PC-3 (cell line): ENCODE results near the gene LIME1. TPM values are rescaled to one million over a fixed set of nuclear protein-coding genes. Genes with fewer than 3 reads are reported as not detected.
"Not testable (repeated sequence)": the region's sequence is repeated elsewhere in the genome, so short reads cannot be mapped to it uniquely, and the experiment has no call there.

Experiments used
- ATAC-seq: fragments of 200-7000 bp; cut with Tn5 transposase; 2 replicates; pipeline ENCODE4 v1.9.1; 2020; ENCODE audit warnings: mild to moderate bottlenecking, moderate library complexity
- BruUV-seq: library from RNA; stranded (reverse); fragments of 400-500 nt; replicated peaks from 2 replicates; lab custom pipeline; 2021; lab: Mats Ljungman, UMichigan
- CTCF ChIA-PET: fragments of 300-600 bp; sonication (Branson Sonifier 250); formaldehyde crosslinking; loops from one replicate; lab custom pipeline; 2022; ENCODE audit warnings: antibody characterized with exemption; lab: Charles Lee
- POLR2A ChIA-PET: fragments of 300-600 bp; sonication (Branson Sonifier 250); formaldehyde crosslinking; loops from one replicate; lab custom pipeline; 2022; ENCODE audit warnings: antibody characterized with exemption; ENCODE audit not compliant: unreplicated experiment; lab: Charles Lee
- DNase-seq: peaks from one replicate; pipeline ENCODE4 v3.0.0-alpha.2; 2015
- H2AFZ ChIP-seq: fragments of 300-600 bp; sonication (generic); 2 replicates; pipeline ENCODE4 v1.6.0; 2016; ENCODE audit warnings: antibody characterized with exemption, low read length
- H3F3A ChIP-seq: fragments of 300-600 bp; sonication (generic); one replicate; pipeline ENCODE4 v1.6.0; 2017; ENCODE audit warnings: antibody characterized with exemption, low read length, control low read depth, mild to moderate bottlenecking; ENCODE audit not compliant: unreplicated experiment
- H3K27ac ChIP-seq: fragments of 300-600 bp; sonication (generic); 2 replicates; pipeline ENCODE4 v1.5.1; 2016; ENCODE audit warnings: mild to moderate bottlenecking, low read length
- H3K27me3 ChIP-seq: fragments of 300-600 bp; sonication (generic); 2 replicates; pipeline ENCODE4 v1.6.1; 2016; ENCODE audit warnings: low read length, mixed read lengths
- H3K36me3 ChIP-seq: fragments of 300-600 bp; sonication (generic); 2 replicates; pipeline ENCODE4 v1.6.1; 2016; ENCODE audit warnings: low read depth, mixed run types, low read length, mixed read lengths
- H3K4me1 ChIP-seq: fragments of 300-600 bp; sonication (generic); 2 replicates; pipeline ENCODE4 v1.5.1; 2016; ENCODE audit warnings: low read length; ENCODE audit not compliant: insufficient read depth
- H3K4me2 ChIP-seq: fragments of 300-600 bp; sonication (generic); 2 replicates; pipeline ENCODE4 v1.6.0; 2016; ENCODE audit warnings: low read length
- H3K4me3 ChIP-seq: fragments of 300-600 bp; sonication (generic); 2 replicates; pipeline ENCODE4 v1.5.1; 2016; ENCODE audit warnings: mild to moderate bottlenecking, low read length, mixed read lengths
- H3K79me2 ChIP-seq: fragments of 300-600 bp; sonication (generic); 2 replicates; pipeline ENCODE4 v1.6.1; 2017; ENCODE audit warnings: low read length, mixed read lengths
- H3K9ac ChIP-seq: fragments of 300-600 bp; sonication (generic); 2 replicates; pipeline ENCODE4 v1.6.0; 2016; ENCODE audit warnings: mild to moderate bottlenecking, low read length
- H3K9me2 ChIP-seq: fragments of 300-600 bp; sonication (generic); replicated peaks from 2 replicates; pipeline ENCODE4 v1.6.1; 2016; ENCODE audit warnings: mixed run types, low read length, mixed read lengths
- H3K9me3 ChIP-seq: fragments of 300-600 bp; sonication (generic); 2 replicates; pipeline ENCODE4 v1.6.1; 2016; ENCODE audit warnings: low read length, mixed read lengths
- H4K20me1 ChIP-seq: fragments of 300-600 bp; sonication (generic); 2 replicates; pipeline ENCODE4 v1.6.1; 2016; ENCODE audit warnings: low read length, mixed read lengths
- EZH2 ChIP-seq: fragments of 300-600 bp; sonication (generic); IDR thresholded peaks from one replicate; pipeline ENCODE4 v1.6.1; 2017; ENCODE audit warnings: antibody characterized with exemption, mild to moderate bottlenecking, low read length; ENCODE audit not compliant: unreplicated experiment
- EZH2phosphoT487 ChIP-seq: fragments of 300-600 bp; sonication (generic); IDR thresholded peaks from 2 replicates; pipeline ENCODE4 v1.6.1; 2018; ENCODE audit warnings: mild to moderate bottlenecking, antibody characterized with exemption, low read length, borderline replicate concordance
- intact Hi-C: fragments of 100-400 bp; cut with micrococcal nuclease; formaldehyde crosslinking; loops from 2 replicates; pipeline ENCODE4 v1.9.0; 2023
- total RNA-seq: library from RNA; depleted of rRNA; stranded (reverse); fragments of >200 nt; gene quantifications from 2 replicates; pipeline ENCODE4 v1.2.3, GENCODE V29; 2014
- TF ChIP-seq, protein P1 (sequence below): fragments of 300-600 bp; sonication (generic); conservative IDR thresholded peaks from 2 replicates; pipeline ENCODE4 v1.5.1; 2017; ENCODE audit warnings: antibody characterized with exemption, low read depth, mild to moderate bottlenecking, low read length

LIME1 gene
- total RNA-seq, 1 experiment from 2014 or later = 17.3 TPM

DNA sequence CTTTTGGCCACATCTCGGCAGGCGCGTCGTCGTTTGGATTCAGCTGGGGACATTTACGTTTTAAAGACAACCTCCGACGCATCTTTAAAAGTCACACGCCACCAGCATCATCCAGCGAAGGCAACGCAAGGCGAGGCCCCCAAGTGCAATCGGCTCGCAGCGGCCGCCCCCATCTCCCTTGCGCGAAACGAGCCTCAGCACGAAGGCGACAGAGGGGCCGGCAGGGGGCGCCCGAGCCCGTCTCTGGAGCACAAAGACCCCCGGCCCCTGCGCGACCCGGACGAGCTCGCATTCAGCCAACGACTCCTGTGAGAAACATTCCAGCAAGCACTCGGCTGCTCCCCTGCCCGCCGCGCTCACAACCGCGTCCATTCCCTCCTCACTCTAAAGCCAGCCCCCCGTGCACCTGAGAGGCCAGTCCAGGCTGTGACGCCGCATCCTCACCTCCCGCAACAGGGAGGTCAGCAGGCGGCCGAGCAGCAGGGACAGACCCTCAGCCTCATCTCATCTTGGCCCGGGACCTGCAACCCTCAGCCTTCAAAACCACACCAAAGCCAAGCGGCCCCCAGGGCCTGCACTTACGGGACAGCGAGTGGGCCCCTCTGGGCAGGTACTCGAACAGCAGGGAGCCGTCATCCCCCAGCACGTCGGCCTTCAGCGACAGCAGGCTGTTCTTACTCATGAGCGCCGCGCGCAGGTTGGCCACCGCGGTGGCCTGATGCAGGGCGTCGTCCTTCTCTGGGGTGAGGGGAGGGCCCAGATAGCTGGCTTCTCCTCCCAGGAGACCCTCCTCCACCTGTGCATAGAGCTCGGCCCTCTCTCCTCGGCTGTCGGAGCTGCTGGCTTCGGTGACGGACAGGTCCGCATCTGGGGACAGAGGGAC, 38.9 kb downstream of the LIME1 start:
- CTCF ChIA-PET = no interaction called here
- ATAC-seq (no peak), DNase-seq (no peak)
- Histone ChIP-seq H4K20me1 (no peaks in the 10 kb centered on the region), H3F3A (no peaks in the 10 kb centered on the region), H3K27ac (no peak overlapping the region), H3K36me3 (no peaks in the 10 kb centered on the region), H3K9ac (no peak overlapping the region), H3K4me1 (peaks cover 26% of the 10 kb centered on the region), H3K4me2 (peak overlapping the region; percentile 35), H3K4me3 (peak overlapping the region; percentile 19; the same call in 1 of the 2 replicates), H3K79me2 (no peaks in the 10 kb centered on the region), H3K9me3 (no peaks in the 10 kb centered on the region), H3K9me2 (no peaks in the 10 kb centered on the region), H3K27me3 (no peaks in the 10 kb centered on the region), H2AFZ (0 out of 2 replicates have a peak overlapping the region, but pooled peaks have one; percentile 50)
- no TSS peak for BruUV-seq
- intact Hi-C loops = no loop called here
- TF ChIP-seq, protein P1, sequence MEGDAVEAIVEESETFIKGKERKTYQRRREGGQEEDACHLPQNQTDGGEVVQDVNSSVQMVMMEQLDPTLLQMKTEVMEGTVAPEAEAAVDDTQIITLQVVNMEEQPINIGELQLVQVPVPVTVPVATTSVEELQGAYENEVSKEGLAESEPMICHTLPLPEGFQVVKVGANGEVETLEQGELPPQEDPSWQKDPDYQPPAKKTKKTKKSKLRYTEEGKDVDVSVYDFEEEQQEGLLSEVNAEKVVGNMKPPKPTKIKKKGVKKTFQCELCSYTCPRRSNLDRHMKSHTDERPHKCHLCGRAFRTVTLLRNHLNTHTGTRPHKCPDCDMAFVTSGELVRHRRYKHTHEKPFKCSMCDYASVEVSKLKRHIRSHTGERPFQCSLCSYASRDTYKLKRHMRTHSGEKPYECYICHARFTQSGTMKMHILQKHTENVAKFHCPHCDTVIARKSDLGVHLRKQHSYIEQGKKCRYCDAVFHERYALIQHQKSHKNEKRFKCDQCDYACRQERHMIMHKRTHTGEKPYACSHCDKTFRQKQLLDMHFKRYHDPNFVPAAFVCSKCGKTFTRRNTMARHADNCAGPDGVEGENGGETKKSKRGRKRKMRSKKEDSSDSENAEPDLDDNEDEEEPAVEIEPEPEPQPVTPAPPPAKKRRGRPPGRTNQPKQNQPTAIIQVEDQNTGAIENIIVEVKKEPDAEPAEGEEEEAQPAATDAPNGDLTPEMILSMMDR = peak; percentile 77
- TF ChIP-seq EZH2 (no peak), EZH2phosphoT487 (no peak)
- POLR2A ChIA-PET = no interaction called here

DNA sequence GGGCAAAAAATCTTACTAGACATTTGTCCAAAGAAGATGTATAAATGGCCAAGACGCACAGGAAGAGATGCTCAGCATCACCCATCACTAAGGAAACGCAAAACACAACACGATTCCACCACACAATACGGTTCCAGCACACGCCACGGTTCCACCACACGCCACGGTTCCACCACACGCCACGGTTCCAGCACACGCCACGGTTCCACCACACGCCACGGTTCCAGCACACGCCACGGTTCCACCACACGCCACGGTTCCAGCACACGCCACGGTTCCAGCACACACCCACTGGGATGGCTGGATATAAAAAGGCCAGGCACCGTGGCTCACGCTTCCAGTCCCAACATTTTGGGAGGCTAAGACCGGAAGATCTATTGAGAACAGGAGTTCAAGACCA, 40.4 kb downstream of the LIME1 start:
- H3K4me3 ChIP-seq, H3K9me3 ChIP-seq, POLR2A ChIA-PET, H4K20me1 ChIP-seq, H2AFZ ChIP-seq, BruUV-seq, H3K9me2 ChIP-seq, H3F3A ChIP-seq, H3K4me2 ChIP-seq, ATAC-seq, H3K27me3 ChIP-seq, H3K36me3 ChIP-seq, H3K79me2 ChIP-seq, DNase-seq, intact Hi-C loops, H3K27ac ChIP-seq, H3K9ac ChIP-seq, CTCF ChIA-PET: not testable (repeated sequence)
- H3K4me1 ChIP-seq = peaks cover 26% of the 10 kb centered on the region

DNA sequence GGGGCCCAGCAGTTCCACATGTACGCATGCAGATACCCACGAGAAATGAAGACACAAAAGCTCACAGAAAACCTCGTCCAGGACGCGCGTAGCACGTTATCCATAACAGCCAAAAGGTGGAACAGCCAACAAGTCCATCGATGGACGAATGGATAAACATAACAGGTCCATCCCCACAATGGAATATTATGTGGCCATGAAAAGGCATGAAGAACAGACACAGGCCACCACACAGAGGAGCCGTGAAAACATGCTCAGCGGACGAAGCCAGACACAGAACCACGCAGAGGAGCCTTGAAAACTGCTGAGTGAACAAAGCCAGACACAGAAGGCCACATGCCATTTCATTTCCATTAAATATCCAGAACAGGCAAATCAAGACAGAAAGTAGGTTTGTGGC, 41.1 kb downstream of the LIME1 start:
- POLR2A ChIA-PET = no interaction called here
- Histone ChIP-seq H2AFZ (no peak overlapping the region), H3K27ac (no peak overlapping the region), H3K4me1 (peaks cover 24% of the 10 kb centered on the region), H3K9ac (no peak overlapping the region), H3K79me2 (no peaks in the 10 kb centered on the region), H4K20me1 (no peaks in the 10 kb centered on the region), H3F3A (no peaks in the 10 kb centered on the region), H3K4me3 (no peak overlapping the region), H3K9me3 (no peaks in the 10 kb centered on the region), H3K27me3 (no peaks in the 10 kb centered on the region), H3K4me2 (peak overlapping the region; percentile 66), H3K9me2 (no peaks in the 10 kb centered on the region), H3K36me3 (no peaks in the 10 kb centered on the region)
- intact Hi-C loops = no loop called here
- CTCF ChIA-PET = interaction anchor here (0.6 to 1.3 kb wide), 2 partner anchors 37 to 50 kb away, joined by 3 to 5 read pairs; no protein-coding TSS in a partner anchor
- ATAC-seq (no peak), DNase-seq (no peak)
- no peak for TF ChIP-seq EZH2phosphoT487
- TF ChIP-seq EZH2 = no peak
- TF ChIP-seq, protein P1 = no peak
- no TSS peak for BruUV-seq
